H1 (cell line): Measurements from ENCODE around the gene DNAI1.

Experiments
- CHD2 ChIP-seq: IDR thresholded peaks from 2 replicates; pipeline ENCODE4 v1.6.1; 2012; ENCODE audit warnings: low read length, improper control_type of control experiment
- EZH2 ChIP-seq: fragments of 200-600 bp; sonication (generic); IDR thresholded peaks from 2 replicates; pipeline ENCODE4 v1.7.1; 2012; ENCODE audit warnings: low read depth, mild to moderate bottlenecking, moderate library complexity, low read length, inconsistent platforms; ENCODE audit not compliant: severe bottlenecking
- JUN ChIP-seq: IDR thresholded peaks from 2 replicates; pipeline ENCODE4 v1.6.1; 2011; ENCODE audit warnings: low read depth, mild to moderate bottlenecking, improper control_type of control experiment, low read length
- KDM5A ChIP-seq: fragments of 200-600 bp; IDR thresholded peaks from 2 replicates; pipeline ENCODE4 v1.7.1; 2012; ENCODE audit warnings: mild to moderate bottlenecking, low read length, inconsistent platforms, mixed read lengths
- PHF8 ChIP-seq: fragments of 200-600 bp; sonication (generic); conservative IDR thresholded peaks from 2 replicates; pipeline ENCODE4 v1.7.1; 2012; ENCODE audit warnings: low read depth, mild to moderate bottlenecking, inconsistent platforms, low read length, moderate library complexity
- POLR2A ChIP-seq, 2 experiments: IDR thresholded peaks; 1 replicate in 1 of 2; 2 replicates in 1 of 2; pipeline ENCODE4 v1.6.1; 2011; ENCODE audit warnings: low read depth in 2 of 2, low read length in 2 of 2, mild to moderate bottlenecking in 2 of 2; ENCODE audit errors: control extremely low read depth in 1 of 2
- RAD21 ChIP-seq, 2 experiments: IDR thresholded peaks in 1 of 2; conservative IDR thresholded peaks in 1 of 2; 2 replicates each; pipeline ENCODE4 v1.6.1; 2011; ENCODE audit warnings: low read depth in 2 of 2, low read length in 2 of 2, improper control_type of control experiment in 1 of 2, inconsistent platforms in 1 of 2, mild to moderate bottlenecking in 1 of 2, moderate library complexity in 1 of 2
- SAP30 ChIP-seq: fragments of 300-600 bp; sonication (generic); IDR thresholded peaks from 2 replicates; pipeline ENCODE4 v1.7.1; 2012; ENCODE audit warnings: low read length, moderate library complexity, mild to moderate bottlenecking, inconsistent platforms; ENCODE audit not compliant: insufficient read depth, insufficient replicate concordance
- SIN3A ChIP-seq, 2 experiments: IDR thresholded peaks in 1 of 2; conservative IDR thresholded peaks in 1 of 2; 2 replicates each; pipeline ENCODE4 v1.6.1; 2011 to 2012; ENCODE audit warnings: low read length in 2 of 2, improper control_type of control experiment in 1 of 2, low read depth in 1 of 2, mild to moderate bottlenecking in 1 of 2
- SP2 ChIP-seq: IDR thresholded peaks from 2 replicates; pipeline ENCODE4 v1.6.1; 2012; ENCODE audit warnings: mild to moderate bottlenecking, low read length, inconsistent platforms
- YY1 ChIP-seq: IDR thresholded peaks from 2 replicates; pipeline ENCODE4 v1.6.1; 2011; ENCODE audit warnings: low read depth, mild to moderate bottlenecking, low read length
- TF ChIP-seq, protein P1 (sequence below), 3 experiments: IDR thresholded peaks; 1 replicate in 2 of 3; 2 replicates in 1 of 3; pipeline versions ENCODE4 v1.5.1 to v1.6.1; 2011; ENCODE audit warnings: low read length in 3 of 3, mild to moderate bottlenecking in 3 of 3, inconsistent platforms in 2 of 3, low read depth in 1 of 3, moderate library complexity in 1 of 3; ENCODE audit not compliant: insufficient read depth in 1 of 3; ENCODE audit errors: control extremely low read depth in 1 of 3
- TF ChIP-seq, protein P2 (sequence below): IDR thresholded peaks from 2 replicates; pipeline ENCODE4 v1.6.1; 2011; ENCODE audit warnings: low read length, improper control_type of control experiment

DNA sequence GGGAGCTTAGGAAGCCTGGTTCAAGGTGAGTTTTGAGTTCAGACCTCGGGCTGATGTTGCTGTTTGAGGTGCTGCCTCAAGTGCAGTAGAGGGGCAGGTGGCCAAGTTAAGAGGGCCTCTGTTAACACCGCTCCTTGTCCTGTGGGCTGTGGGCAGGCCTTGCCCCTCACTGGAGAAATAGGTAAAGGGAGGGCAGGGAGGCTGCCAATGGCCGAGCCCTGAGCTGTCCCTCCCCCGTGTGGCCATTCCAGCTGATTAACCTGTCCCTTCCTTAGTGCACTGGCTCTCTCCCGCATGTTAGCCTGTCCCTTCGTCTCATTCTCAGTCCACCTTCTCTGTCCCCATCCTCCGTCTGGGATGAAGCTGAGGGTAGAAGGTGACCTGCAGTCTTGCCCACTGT lies 109.5 kb downstream of the DNAI1 start:
- TF ChIP-seq POLR2A (IDR thresholded peaks at IDR 0.05; ENCODE audit: control extremely low read depth in 1 of 2, low read depth in 2 of 2, low read length in 2 of 2) (no peak), YY1 (no peak), KDM5A (no peak), RAD21 (IDR thresholded peaks at IDR 0.05 in 1 of 2, conservative IDR thresholded peaks at IDR 0.05 in 1 of 2; ENCODE audit: low read depth in 2 of 2, low read length in 2 of 2) (no peak), SIN3A (conservative IDR thresholded peaks at IDR 0.05 in 1 of 2, IDR thresholded peaks at IDR 0.05 in 1 of 2; ENCODE audit: low read depth in 1 of 2, low read length in 2 of 2) (no peak), SAP30 (no peak), JUN (no peak), PHF8 (no peak), CHD2 (no peak), SP2 (no peak), EZH2 (no peak)
- TF ChIP-seq, protein P1, sequence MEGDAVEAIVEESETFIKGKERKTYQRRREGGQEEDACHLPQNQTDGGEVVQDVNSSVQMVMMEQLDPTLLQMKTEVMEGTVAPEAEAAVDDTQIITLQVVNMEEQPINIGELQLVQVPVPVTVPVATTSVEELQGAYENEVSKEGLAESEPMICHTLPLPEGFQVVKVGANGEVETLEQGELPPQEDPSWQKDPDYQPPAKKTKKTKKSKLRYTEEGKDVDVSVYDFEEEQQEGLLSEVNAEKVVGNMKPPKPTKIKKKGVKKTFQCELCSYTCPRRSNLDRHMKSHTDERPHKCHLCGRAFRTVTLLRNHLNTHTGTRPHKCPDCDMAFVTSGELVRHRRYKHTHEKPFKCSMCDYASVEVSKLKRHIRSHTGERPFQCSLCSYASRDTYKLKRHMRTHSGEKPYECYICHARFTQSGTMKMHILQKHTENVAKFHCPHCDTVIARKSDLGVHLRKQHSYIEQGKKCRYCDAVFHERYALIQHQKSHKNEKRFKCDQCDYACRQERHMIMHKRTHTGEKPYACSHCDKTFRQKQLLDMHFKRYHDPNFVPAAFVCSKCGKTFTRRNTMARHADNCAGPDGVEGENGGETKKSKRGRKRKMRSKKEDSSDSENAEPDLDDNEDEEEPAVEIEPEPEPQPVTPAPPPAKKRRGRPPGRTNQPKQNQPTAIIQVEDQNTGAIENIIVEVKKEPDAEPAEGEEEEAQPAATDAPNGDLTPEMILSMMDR (IDR thresholded peaks at IDR 0.05; ENCODE audit: control extremely low read depth in 1 of 3, insufficient read depth in 1 of 3, low read depth in 1 of 3, low read length in 3 of 3), result no peak
- TF ChIP-seq, protein P2, sequence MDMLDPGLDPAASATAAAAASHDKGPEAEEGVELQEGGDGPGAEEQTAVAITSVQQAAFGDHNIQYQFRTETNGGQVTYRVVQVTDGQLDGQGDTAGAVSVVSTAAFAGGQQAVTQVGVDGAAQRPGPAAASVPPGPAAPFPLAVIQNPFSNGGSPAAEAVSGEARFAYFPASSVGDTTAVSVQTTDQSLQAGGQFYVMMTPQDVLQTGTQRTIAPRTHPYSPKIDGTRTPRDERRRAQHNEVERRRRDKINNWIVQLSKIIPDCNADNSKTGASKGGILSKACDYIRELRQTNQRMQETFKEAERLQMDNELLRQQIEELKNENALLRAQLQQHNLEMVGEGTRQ, result no peak
